Measurements from ENCODE around the gene CWF19L2. TPM values are rescaled to one million over a fixed set of nuclear protein-coding genes. Genes with fewer than 3 reads are reported as not detected.

Gene CWF19L2
- total RNA-seq, 1 donor from 2014 or later, result 7.6 TPM

DNA sequence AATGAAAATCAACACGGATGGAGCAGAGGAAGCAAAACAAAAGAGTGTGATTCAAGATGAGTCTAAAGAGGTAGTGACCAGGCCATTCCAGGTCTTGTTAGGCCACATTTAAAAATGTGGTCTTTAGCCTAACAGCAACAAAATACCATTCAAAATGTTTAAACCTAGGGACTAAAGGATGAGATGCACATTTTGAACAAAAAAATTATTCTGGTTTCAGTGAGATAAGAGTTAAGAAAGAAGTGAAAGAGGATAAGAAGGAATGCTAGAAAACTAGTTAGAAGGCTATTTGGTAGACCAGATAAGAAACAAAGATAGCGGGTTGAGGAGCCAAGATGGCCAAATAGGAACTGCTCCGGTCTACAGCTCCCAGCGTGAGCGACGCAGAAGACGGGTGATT is 85.2 kb downstream of the CWF19L2 start:
- no peak for DNase-seq (ENCODE audit: low read depth)
- TF ChIP-seq, protein P1, sequence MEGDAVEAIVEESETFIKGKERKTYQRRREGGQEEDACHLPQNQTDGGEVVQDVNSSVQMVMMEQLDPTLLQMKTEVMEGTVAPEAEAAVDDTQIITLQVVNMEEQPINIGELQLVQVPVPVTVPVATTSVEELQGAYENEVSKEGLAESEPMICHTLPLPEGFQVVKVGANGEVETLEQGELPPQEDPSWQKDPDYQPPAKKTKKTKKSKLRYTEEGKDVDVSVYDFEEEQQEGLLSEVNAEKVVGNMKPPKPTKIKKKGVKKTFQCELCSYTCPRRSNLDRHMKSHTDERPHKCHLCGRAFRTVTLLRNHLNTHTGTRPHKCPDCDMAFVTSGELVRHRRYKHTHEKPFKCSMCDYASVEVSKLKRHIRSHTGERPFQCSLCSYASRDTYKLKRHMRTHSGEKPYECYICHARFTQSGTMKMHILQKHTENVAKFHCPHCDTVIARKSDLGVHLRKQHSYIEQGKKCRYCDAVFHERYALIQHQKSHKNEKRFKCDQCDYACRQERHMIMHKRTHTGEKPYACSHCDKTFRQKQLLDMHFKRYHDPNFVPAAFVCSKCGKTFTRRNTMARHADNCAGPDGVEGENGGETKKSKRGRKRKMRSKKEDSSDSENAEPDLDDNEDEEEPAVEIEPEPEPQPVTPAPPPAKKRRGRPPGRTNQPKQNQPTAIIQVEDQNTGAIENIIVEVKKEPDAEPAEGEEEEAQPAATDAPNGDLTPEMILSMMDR (IDR thresholded peaks at IDR 0.05; ENCODE audit: insufficient read depth, low read length, poor library complexity, severe bottlenecking), result no peak
- Histone ChIP-seq H3K27me3 (ENCODE audit: control insufficient read depth, insufficient read depth, low read length) (no peaks in the 10 kb centered on the region), H3K36me3 (ENCODE audit: control insufficient read depth, insufficient read depth, low read length) (no peaks in the 10 kb centered on the region), H3K4me3 (ENCODE audit: low read depth, low read length) (no peak overlapping the region)

DNA sequence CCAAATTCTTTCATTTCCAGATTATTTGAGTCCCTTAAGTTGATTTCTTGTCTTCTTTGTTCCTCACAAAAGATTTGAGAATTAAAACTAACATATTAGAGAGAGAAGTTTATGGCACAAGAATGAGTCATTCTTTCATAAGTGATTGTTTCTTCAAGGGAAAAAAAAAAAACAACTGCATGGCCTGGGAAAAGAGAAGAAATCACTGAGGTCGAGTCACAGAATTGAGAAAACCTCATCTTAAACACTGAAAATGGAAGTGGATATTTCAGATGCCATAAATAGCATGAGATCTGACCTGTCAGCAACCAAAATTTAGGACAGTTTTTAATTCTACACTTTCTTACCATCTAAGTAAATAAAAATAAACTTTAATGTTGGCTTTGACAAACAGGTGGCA is 87.2 kb downstream of the CWF19L2 start:
- TF ChIP-seq, protein P1 (IDR thresholded peaks at IDR 0.05; ENCODE audit: insufficient read depth, low read length, poor library complexity, severe bottlenecking), result no peak
- H3K27me3 ChIP-seq (ENCODE audit: control insufficient read depth, insufficient read depth, low read length), result no peaks in the 10 kb centered on the region
- no peak overlapping the region for H3K4me3 ChIP-seq (ENCODE audit: low read depth, low read length)
- H3K36me3 ChIP-seq (ENCODE audit: control insufficient read depth, insufficient read depth, low read length), result no peaks in the 10 kb centered on the region
- no peak for DNase-seq (ENCODE audit: low read depth)

DNA sequence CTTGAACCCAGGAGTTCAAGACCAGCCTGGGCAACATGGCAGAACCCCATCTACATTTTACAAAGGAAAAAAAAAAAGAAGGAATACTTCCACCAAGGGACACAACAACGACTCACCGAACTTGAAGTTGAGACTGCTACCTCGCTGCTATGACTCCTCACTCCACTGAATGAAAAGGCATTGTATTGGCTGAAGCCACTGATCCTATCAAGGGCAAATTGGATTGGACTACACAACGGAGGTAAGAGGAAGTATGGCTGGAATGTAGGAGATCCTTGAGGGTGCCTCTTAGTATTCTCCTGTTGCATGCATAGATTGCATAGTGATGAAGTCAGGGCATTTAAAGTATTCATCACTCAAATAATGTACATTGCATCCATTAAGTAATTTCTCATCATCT is 97.9 kb downstream of the CWF19L2 start:
- H3K27me3 ChIP-seq (ENCODE audit: control insufficient read depth, insufficient read depth, low read length), result no peaks in the 10 kb centered on the region
- DNase-seq (ENCODE audit: low read depth), result no peak
- H3K36me3 ChIP-seq (ENCODE audit: control insufficient read depth, insufficient read depth, low read length), result no peaks in the 10 kb centered on the region
- H3K4me3 ChIP-seq (ENCODE audit: low read depth, low read length), result no peak overlapping the region
- TF ChIP-seq, protein P1 (IDR thresholded peaks at IDR 0.05; ENCODE audit: insufficient read depth, low read length, poor library complexity, severe bottlenecking), result no peak

DNA sequence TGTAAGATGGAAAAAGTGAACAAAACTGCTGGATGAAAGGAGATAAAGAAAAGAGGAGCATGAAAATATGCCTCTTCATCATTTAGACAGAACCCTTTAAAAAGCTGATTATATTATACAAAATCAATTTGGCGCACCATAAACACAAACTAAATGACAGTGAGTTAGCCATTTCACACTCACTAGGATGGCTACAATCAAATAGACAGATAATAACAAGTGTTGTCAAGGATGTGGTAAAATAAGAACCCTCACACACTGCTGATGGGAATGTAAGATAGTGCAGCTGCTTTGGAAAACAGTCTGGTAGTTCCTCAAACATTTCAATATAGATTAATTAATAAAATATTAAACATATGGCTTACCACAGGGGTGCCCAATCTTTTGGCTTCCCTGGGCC is 99.7 kb downstream of the CWF19L2 start:
- Histone ChIP-seq H3K4me3 (ENCODE audit: low read depth, low read length) (no peak overlapping the region), H3K36me3 (ENCODE audit: control insufficient read depth, insufficient read depth, low read length) (no peaks in the 10 kb centered on the region)
- TF ChIP-seq, protein P1 (IDR thresholded peaks at IDR 0.05; ENCODE audit: insufficient read depth, low read length, poor library complexity, severe bottlenecking), result no peak

DNA sequence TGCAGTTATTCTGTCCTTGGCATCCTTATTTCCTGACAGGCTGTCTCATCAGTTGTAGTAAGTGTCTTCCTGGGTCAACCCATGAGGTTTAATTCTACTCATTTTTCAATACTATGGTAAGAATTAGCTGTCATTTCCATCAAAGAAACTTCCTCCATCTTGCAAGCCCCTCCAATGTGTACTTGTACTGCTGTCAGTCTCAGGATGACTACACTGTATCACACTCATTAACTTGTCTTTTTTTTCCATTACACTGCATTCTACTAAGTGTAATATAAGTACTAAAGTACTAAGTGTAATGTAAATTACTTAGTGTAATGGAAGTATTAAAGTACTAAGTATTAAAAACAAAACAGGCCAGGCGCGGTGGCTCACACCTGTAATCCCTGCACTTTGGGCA is 102.8 kb downstream of the CWF19L2 start:
- TF ChIP-seq, protein P1 (IDR thresholded peaks at IDR 0.05; ENCODE audit: insufficient read depth, low read length, poor library complexity, severe bottlenecking), result no peak
- no peak for DNase-seq (ENCODE audit: low read depth)
- Histone ChIP-seq H3K4me3 (ENCODE audit: low read depth, low read length) (no peak overlapping the region), H3K36me3 (ENCODE audit: control insufficient read depth, insufficient read depth, low read length) (no peaks in the 10 kb centered on the region), H3K27me3 (ENCODE audit: control insufficient read depth, insufficient read depth, low read length) (no peaks in the 10 kb centered on the region)

More for the DNA sequence above, 99.7 kb downstream of the CWF19L2 start:
- DNase-seq (ENCODE audit: low read depth), result no peak
- no peaks in the 10 kb centered on the region for H3K27me3 ChIP-seq (ENCODE audit: control insufficient read depth, insufficient read depth, low read length)

DNA sequence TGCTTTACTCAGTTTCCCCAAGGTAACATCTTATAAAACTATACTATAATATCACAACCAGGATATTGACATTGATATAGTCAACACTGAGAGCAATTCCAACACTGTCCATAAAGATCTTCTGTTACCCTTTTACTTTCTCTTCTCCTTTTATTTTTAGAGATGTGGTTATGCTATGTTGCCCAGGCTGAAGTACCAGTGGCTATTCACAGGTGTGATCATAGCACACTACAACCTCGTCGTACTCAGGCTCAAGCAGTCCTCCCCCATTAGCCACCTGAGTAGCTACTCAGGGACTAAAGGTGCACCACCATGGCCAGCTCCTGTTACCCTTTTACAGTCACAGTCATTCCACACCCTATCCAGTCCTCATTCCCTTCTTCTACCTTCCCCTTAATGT is 119.7 kb downstream of the CWF19L2 start:
- H3K27me3 ChIP-seq (ENCODE audit: control insufficient read depth, insufficient read depth, low read length), result no peaks in the 10 kb centered on the region
- H3K4me3 ChIP-seq (ENCODE audit: low read depth, low read length), result no peak overlapping the region
- DNase-seq (ENCODE audit: low read depth), result no peak
- TF ChIP-seq, protein P1 (IDR thresholded peaks at IDR 0.05; ENCODE audit: insufficient read depth, low read length, poor library complexity, severe bottlenecking), result no peak
- no peaks in the 10 kb centered on the region for H3K36me3 ChIP-seq (ENCODE audit: control insufficient read depth, insufficient read depth, low read length)
